Measurements from ENCODE around the gene MROH9. TPM values are rescaled to one million over a fixed set of nuclear protein-coding genes. Genes with fewer than 3 reads are reported as not detected.
"Not testable (repeated sequence)": the region's sequence is repeated elsewhere in the genome, so short reads cannot be mapped to it uniquely, and the experiment has no call there.

Gene MROH9, protein sequence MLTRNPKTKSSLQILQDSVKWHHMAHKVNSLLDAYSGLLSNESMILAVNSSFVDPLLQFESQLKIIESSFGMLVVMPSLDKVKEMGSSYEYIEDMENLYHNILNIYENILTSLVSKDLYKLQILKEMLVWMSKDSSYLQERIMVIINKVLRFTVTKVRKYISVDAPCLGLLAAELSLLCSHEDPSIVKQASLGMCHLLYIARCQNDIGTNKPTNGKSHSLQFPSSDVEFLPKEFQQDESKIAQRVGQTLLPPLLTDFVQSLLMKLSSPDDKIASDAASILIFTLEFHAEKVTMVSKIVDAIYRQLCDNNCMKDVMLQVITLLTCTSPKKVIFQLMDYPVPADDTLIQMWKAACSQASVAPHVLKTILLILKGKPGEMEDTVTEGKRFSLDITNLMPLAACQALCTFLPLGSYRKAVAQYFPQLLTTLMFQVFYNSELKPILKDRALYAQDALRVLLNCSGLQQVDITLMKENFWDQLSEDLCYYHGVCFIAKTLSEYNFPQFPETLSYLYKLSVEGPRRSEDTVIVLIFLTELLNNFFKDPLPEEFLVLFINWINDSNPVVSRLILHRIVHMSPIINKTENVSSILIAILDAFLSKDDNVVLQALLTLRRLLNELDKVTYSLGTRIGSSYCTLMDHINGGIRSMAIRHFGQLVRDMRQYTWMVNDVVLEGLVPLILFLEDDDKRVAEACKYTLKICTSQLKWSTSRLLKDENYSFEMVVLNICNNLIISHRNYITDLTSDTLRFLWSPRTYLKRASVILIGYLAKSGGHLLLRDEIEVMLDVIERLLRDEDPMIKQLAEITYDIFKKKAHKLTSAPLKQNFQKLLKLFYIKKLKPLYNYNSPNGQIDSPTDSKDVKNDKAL
- not detected in 2 replicates for total RNA-seq

DNA sequence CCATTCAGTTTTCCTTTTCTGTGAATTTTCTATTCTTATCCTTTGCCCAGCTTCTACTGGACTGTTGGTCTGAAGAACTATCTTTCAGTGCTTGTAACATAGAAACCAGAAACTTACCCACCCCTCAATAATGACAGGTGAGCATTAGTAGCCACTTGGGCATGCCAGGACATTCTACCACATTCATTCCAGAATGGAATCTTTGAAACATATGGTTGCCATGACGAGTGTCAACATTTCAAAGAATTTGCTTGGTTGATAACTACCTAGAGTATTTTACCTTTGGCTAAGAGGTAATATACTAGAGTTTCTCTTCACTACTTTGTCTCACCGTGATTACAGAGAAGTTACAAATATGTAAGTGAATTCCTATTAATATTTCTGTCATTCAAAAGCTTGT is at the start of gene MROH9:
Gene MROH9 (plus strand): TSS at position 304 of the 400 bp plus-strand sequence. CDS start 10,023 bp downstream, outside the sequence.
- intact Hi-C loops (cut with micrococcal nuclease), result no loop called here

DNA sequence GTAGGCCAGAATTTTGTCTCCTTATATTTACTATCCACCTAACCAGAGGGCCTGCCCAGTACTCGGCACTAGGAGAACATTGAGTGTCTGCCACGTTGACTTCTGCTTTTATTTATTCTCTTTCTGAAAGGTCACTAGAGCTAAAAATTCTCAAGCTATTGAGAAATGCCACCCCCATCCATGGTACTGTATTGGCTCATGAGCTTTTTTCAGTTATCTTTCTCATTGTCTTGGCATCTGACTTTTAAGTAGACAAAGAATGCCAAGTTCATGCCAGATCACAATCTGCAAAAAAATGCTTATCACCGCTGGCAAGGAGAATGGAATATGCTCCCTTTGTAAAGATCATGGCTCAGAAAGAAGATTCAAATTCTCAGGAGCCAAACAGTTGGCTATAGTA is 49.8 kb upstream of the MROH9 start:
- intact Hi-C loops (cut with micrococcal nuclease), result no loop called here

DNA sequence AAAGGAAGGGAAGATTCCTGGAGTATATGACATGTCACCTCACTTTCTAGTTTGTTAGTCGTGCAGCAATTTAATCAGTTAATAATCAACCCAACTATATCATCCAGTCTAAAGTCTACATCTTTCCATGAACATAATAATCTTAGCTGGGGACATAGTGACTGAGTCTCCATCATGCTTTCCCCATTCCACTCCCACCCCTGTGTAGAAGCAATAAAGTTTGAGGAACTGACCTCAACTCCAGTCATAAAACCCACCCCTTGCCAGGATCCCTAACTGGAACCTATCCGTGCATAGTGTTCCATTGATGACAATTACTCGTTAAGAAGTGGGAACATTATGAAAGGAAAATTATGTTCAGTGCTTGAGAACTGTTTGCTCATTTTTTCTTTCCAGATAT is 48.9 kb upstream of the MROH9 start:
- intact Hi-C loops (cut with micrococcal nuclease), result no loop called here

DNA sequence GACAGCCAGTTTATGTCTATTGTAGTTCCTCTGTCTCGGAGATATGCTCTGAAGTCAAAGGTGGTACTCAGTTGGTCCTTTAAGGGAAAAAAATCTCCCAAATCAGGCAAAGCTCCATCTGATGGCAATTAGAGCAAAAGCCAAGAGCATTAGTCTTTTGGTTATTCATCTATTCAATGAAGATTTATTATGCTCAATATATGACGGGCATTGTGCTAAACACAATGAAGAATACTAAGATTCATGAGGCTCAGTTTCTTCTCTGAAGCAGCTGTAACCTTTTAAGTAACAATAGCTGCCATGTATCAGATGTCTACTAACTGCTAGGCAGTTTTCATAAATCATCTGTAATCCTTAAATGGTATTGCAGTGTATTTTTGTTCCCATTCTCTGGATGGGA is 47.6 kb upstream of the MROH9 start:
- intact Hi-C loops (cut with micrococcal nuclease), result no loop called here

DNA sequence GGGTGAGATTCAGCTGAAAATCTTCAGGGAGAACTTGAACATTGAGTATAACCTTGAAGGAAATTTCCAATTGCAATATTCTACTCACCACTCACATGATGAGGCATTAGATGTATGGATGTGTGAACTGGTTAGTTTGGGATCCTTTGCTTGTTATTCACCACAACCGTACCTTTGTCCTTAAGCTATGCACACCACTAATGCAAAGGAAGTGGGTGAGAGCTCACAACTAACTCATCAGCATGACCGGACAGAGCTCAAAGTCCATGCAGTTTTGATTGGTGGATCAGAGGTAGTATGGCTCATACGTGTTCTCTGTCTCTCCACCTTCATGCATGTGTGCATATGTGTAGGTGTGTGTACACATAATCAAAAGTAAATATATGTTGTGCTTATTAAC is 43.5 kb upstream of the MROH9 start:
- intact Hi-C loops (cut with micrococcal nuclease), result no loop called here

DNA sequence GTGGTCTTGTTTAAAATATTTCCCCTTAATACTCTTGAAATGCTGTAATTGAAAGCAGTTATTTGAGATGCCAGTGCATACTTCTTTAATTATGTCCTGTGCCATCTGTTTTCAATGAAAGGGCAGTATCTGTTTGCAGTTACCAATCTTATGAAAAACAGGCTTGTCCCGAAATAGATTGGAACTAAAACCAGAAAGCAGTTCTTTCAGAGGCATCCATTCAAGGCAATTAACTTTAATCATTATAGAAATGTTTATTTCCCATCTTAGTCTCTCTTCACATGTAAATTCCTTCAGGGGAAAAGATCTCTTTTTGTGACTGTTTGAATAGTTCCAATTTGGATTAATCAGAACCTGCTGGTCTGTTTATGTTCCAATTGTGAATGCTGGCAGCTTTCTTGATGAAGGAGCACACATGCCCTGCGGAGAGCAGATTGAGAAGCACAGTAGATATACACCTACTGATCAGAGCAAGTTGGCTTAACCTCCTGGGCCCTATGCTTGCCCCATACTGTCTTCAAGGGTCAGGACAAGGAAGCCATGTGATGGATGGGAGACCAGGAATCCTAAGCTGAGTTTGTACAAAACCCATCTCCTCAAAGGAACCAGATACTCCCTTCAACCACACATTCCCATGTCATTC is 41.6 kb upstream of the MROH9 start:
- intact Hi-C loops (cut with micrococcal nuclease), result no loop called here

DNA sequence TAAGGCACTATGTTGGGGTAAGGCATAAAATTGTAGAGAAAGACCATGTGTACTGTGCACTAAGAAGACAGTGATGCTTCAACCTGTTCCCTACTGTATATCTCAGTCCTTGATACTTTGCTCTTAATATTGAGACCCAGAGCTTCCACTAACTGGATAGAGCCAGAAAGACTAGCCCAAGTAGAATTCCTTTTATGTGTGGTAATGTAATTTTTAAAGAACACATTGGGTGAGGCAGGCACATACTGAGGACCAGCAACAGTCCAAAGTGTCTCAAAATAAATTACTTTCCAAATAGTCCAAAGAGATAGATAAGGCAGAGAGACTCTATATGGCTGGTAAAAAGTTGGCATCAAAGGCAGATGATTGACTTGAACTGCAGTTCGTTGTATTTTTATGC is 31.4 kb upstream of the MROH9 start:
- intact Hi-C loops (cut with micrococcal nuclease), result loop anchor here (2.0 kb wide), 1 partner anchor 29 kb away; no protein-coding TSS in a partner anchor

DNA sequence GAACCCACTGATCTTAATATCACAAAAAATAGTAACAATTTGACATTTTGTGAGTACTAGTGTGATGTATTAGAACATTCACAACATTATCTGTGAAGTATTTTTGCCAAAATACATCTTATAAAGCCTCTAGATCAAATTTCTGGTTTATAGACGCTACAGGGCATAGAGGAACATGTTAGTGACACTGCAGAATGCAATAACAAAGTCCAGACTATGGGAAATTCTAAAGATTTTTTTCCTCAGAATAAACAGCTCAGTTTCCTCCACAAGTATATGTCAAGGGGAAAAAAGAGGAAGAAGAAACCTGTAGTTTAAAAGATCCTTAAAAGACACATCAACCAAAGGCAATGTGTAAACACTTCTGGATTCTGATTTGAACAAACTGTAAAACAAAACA is 26.4 kb upstream of the MROH9 start:
- intact Hi-C loops (cut with micrococcal nuclease), result no loop called here

DNA sequence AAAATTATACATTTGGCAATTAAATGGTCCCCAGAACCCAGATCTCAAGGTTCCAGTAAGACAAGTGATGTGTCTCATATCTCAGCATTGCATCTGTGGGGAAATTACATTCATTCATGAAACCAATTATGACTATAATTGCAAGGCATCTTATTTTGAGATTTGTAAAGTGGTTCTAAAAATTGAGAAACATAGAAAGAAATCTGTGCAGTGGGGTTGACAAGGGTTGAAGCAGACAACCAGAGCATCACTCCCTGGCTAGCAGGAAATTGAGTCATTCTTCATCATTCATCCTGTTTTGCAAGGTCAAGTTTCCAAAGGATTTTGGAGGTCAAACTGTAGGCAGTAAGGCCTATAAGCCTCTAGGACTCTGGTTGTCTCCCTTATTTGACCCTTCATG is 25.1 kb upstream of the MROH9 start:
- intact Hi-C loops (cut with micrococcal nuclease), result no loop called here

DNA sequence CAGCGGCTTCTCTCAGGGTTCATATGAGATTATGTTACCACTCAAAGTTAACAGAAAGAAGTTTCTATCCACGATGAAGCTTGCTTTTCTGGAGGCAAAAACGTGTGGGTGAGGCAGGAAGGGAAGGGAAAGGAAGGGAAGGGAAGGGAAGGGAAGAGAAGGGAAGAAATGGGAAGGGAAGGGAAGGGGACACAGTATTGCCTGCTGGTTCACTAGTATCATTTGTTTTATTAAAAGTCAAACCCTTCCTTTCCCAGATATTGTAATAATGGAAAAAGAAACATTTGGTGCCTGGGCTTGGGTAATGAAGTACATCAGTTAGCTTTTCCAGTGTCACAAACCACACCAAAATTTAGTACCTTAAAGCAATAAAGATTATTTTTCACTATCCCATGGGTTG is 18.0 kb upstream of the MROH9 start:
- intact Hi-C loops (cut with micrococcal nuclease), result no loop called here

DNA sequence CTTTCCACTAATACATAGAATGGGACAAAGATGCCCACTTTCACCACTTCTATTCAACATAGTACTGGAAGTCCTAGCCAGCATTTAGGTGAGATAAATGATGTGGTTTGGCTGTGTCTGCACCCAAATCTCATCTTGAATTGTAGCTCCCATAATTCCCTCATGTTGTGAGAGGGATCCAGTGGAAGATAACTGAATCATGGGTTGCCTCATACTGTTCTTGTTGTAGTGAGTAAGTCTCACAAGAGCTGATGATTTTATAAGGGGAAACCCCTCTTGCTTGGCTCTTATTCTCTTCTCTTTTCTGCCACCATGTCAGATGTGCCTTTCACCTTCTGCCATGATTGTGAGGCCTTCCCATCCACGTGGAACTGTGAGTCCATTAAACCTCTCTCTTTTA is 10.7 kb upstream of the MROH9 start:
- intact Hi-C loops (cut with micrococcal nuclease), result loop anchor here (10.0 kb wide), 1 partner anchor 910 kb away; no protein-coding TSS in a partner anchor

DNA sequence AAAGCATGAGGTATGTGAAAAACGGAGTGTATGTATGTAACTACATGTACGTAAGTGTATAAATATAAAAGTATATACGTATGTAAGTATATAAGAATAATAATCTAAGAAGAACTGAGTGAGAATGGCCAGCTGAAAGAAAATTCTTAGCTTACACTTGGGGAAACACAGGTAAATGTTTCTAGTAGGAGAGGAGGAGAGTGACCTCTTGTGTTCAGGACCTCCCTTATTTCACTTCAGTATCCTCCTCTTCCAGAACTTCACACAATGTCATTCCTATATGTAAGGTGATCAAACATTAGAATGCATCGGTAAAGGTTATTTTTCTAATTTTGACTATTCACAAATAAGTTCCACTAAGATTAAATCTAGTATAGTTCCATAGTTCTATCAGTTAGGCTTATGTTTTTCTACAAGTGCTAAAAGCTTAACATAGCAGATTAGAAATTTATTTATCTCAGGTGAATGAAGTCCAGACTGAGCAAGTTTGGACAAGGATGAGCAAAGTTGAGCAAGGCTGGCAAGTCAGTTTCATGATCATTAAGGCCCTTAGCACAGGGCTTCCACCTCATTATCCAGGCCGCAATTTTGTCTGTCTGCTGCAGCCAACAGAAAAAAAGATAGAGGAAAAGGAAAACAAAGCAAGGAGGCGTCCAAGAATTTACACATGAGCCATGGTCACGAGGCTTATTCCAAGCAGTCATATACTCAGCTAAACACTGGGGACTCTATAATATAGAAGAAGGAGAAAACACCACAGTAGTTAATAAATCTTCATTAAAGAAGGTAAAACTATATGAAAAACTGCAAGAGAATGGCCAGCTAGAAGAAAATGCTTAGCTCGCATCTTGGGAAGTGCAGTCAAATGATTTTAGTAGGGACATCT is 7.1 kb upstream of the MROH9 start:
- intact Hi-C loops (cut with micrococcal nuclease), result loop anchor here (10.0 kb wide), 1 partner anchor 913 kb away; no protein-coding TSS in a partner anchor

DNA sequence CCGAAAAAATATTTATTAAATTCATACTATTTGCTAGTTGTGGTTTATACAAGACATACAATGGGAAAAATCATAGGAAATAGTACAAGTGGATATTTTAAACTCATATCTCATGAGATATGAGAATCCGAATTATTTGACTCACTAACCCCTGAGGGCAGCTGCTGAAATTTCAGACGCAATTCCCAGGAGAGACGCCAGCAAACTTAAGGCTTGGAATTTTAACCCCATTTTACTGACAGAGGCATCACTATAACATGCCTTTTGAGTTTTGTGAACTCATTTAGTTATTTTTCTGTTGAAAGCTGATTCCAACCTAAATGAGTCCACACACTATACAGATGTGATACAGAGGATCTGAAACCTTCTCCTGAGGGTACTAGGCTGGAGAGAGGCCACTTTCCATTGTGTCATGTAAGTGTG is 5.9 kb upstream of the MROH9 start:
- intact Hi-C loops (cut with micrococcal nuclease), result loop anchor here (1.0 to 10.0 kb wide), 3 partner anchors 240 to 1000 kb away; no protein-coding TSS in a partner anchor

DNA sequence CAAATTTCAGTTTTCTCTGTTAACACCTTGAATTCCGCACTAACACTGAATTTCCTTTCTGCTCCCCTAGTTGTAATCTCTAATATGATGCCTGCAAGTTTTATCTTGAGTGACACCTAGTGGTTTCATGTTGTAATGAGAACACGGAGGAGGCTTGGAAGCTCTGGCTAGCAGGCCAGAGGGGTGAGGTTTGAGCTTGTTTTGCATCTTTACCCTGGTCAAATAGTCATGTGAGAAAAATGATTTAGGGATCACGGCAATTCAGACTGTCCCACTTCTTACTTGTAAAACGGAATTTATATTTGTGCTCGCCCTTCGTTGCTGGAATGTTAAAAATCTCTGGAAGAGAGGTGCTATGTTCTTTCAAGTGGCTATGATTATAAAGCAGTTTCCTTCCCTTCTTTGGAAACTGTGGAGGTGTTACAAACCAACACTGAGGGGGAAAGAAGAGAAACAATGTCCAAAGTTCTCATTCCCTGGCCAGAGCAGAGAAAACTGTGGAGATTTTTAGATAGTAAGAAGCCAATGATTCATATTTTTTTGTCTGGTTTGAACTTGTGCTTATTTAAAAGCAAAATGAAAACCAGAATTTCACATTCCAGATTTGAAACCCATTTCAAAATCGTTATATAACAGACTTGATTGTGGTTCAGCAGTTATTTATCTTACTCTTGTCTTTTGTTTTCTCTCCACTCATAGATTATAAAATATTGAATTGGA is 5.3 kb upstream of the MROH9 start:
- intact Hi-C loops (cut with micrococcal nuclease), result loop anchor here (1.0 to 10.0 kb wide), 3 partner anchors 241 to 1001 kb away; no protein-coding TSS in a partner anchor

DNA sequence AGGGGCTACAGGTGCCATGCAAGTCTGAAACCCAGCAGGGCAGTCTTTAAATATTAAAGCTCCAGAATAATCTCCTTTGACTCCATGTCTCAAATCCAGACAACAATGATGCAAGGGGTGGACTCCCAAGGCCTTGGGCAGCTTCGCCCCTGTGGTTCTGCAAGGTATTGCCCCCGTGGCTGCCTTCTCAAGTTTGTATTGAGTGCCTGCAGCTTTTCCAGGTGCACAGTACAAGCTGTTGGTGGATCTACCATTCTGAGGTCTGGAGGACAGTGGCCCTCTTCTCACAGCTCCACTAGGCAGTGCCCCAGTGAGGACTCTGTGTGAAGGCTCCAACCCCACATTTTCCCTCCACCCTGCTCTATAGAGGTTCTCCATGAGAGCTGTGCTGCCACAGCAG is 3.7 kb upstream of the MROH9 start:
- intact Hi-C loops (cut with micrococcal nuclease), result no loop called here

DNA sequence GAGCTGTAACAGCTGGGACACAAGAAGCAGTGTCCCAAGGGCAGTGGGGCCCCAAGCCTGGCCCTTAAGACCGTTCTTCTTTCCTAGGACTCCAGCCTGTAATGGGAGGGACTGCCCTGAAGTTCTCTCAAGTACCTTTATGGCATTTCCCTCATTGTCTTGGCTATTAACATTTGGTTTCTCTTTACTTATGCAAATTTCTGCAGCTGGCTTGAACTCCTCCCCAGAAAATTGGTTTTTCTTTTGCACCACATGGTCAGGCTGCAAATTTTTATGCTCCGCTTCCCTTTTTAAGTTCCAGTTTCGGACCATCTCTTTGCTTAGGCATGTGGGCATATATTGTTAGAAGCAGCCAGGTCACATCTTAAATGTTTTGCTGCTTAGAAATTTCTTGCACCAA is 3.1 kb upstream of the MROH9 start:
- intact Hi-C loops (cut with micrococcal nuclease), result no loop called here

DNA sequence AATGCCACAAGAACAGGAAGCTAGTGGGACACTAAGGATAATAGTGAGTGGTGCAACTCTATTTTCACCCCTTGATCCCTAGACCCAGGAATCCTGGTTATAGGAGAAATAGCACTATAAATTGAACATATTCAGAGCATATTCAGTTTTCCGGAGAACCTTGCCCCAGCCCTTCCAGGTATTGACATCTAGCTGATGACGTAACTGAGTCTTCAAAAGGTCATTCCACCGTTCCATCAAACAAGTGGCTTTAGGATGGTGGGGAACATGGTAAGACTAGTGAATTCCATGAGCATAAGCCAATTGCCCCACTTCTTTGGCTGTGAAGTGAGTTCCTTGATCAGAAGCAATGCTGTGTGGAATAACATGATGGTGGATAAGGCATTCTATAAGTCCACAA is 2.9 kb downstream of the MROH9 start:
- intact Hi-C loops (cut with micrococcal nuclease), result no loop called here

DNA sequence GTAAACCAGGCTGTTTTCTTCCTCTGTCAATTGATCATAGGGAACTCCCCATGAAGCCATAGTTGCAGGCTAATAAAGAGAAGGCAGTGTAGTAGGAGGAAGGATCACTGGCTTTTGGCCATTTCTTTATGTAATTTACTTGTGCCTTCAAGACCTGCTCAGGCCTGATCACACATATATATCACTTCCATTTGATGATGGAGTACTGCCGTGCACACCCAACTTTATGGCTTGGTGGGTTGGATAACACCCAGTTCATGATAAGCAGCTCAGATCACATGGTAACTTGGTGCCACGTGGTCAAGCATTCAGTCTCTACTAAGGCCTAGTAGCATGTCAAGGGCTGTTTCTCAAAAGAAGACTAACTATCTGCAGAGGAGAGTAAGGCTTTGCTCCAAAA is 4.1 kb downstream of the MROH9 start:
- intact Hi-C loops (cut with micrococcal nuclease), result no loop called here

DNA sequence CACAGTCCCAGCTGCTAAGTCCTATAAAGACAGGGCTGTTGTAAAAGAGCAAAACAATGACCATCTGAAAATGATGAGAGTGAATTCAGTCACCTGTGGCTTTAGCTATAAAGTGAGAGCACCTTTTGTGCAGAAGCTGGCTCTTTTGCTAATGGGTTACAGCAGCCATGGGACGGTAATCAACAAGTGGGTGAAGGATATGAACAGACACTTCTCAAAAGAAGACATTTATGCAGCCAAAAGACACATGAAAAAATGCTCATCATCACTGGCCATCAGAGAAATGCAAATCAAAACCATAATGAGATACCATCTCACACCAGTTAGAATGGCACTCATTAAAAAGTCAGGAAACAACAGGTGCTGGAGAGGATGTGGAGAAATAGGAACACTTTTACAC is 16.4 kb downstream of the MROH9 start:
- intact Hi-C loops (cut with micrococcal nuclease), result not testable (repeated sequence)

DNA sequence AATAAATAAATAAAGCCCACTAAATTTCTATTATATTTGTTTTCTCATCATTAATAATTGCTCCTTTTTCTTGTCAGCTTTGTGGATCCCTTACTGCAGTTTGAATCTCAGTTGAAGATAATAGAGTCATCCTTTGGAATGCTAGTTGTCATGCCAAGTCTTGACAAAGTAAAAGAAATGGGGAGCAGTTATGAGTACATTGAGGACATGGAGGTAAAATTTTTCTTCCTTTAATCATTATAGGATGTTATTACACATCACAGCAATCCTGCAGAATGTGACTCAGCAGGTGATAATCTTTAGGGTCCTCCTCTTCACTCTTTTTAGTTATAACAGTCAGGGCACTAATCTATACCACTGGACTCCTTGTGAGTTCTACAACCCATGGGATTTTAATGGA is 24.1 kb downstream of the MROH9 start:
- intact Hi-C loops (cut with micrococcal nuclease), result no loop called here

Measured in T-helper 1 cell treated with Interleukin-12 subunit alpha and Interleukin-12 subunit beta and Interleukin-4 antibody, amounts not matched to agents 30 ng/mL and 1 ng/mL, for 36 hours (primary cell).